HG02571 (cell line): Measurements from ENCODE around the gene SPATA2.

ENCODE experiments used
- ATAC-seq: cut with Tn5 transposase; IDR thresholded peaks from one replicate; pipeline ENCODE4 v1.9.1; 2021; ENCODE audit warnings: mild to moderate bottlenecking, moderate library complexity; ENCODE audit not compliant: unreplicated experiment

Gene SPATA2

GRCh38 chr20:49887251-49888211 lies 27.8 kb downstream of the SPATA2 start:
- ATAC-seq = no peak

GRCh38 chr20:49886571-49887213 lies 28.6 kb downstream of the SPATA2 start:
- no peak for ATAC-seq

GRCh38 chr20:49885558-49886332 lies 29.6 kb downstream of the SPATA2 start:
- ATAC-seq = no peak

GRCh38 chr20:49883246-49883802 lies 32.0 kb downstream of the SPATA2 start:
- no peak for ATAC-seq

- no peak for ATAC-seq
Measured at GRCh38 chr20:49882171-49882970, 33.0 kb downstream of the SPATA2 start.

- ATAC-seq = no peak
Measured at GRCh38 chr20:49880724-49881445, 34.4 kb downstream of the SPATA2 start.

- ATAC-seq = no peak
Measured at GRCh38 chr20:49880177-49880576, 35.2 kb downstream of the SPATA2 start.

- ATAC-seq = no peak
Measured at GRCh38 chr20:49878977-49879376, 36.4 kb downstream of the SPATA2 start.

- no peak for ATAC-seq
Measured at GRCh38 chr20:49877386-49877921, 37.9 kb downstream of the SPATA2 start.

- ATAC-seq = no peak
Measured at GRCh38 chr20:49874696-49875095, 40.6 kb downstream of the SPATA2 start.

- ATAC-seq = no peak
Measured at GRCh38 chr20:49872056-49872455, 43.3 kb downstream of the SPATA2 start.

- ATAC-seq = no peak
Measured at GRCh38 chr20:49871391-49871948, 43.9 kb downstream of the SPATA2 start.

- ATAC-seq = no peak
Measured at GRCh38 chr20:49870261-49870660, 45.1 kb downstream of the SPATA2 start.

GRCh38 chr20:49868964-49869363 lies 46.4 kb downstream of the SPATA2 start:
- no peak for ATAC-seq

- no peak for ATAC-seq
Measured at GRCh38 chr20:49868538-49868937, 46.8 kb downstream of the SPATA2 start.

GRCh38 chr20:49867453-49868215 lies 47.7 kb downstream of the SPATA2 start:
- ATAC-seq = no peak

GRCh38 chr20:49866051-49866450 lies 49.3 kb downstream of the SPATA2 start:
- no peak for ATAC-seq

GRCh38 chr20:49865559-49865958 lies 49.8 kb downstream of the SPATA2 start:
- no peak for ATAC-seq
